DND-41 (cell line): Measurements from ENCODE around the gene SULT1A2.

Source experiments
- CTCF ChIP-seq: IDR thresholded peaks from 2 replicates; pipeline ENCODE4 v1.5.1; 2012; ENCODE audit warnings: borderline replicate concordance, low read length, moderate library complexity, mild to moderate bottlenecking; ENCODE audit not compliant: poor library complexity, severe bottlenecking; ENCODE audit errors: extremely low read depth
- EZH2 ChIP-seq: IDR thresholded peaks from 3 replicates; pipeline ENCODE4 v1.6.1; 2012; ENCODE audit warnings: borderline replicate concordance, low read depth, mild to moderate bottlenecking, moderate library complexity, low read length, inconsistent platforms; ENCODE audit not compliant: severe bottlenecking

- TF ChIP-seq CTCF, result no peak
- TF ChIP-seq EZH2, result no peak
These were observed 54.2 kb downstream of the SULT1A2 start for GRCh38 chr16:28542646-28543045.
